Activated CD8-positive, alpha-beta memory T cell treated with anti-CD3 and anti-CD28 coated beads for 36 hours (primary cell): ENCODE data around the gene C9orf152. TPM values are rescaled to one million over a fixed set of nuclear protein-coding genes. Genes with fewer than 3 reads are reported as not detected.

Source experiments
- CTCF ChIA-PET: fragments of 350-600 bp; sonication (Branson Sonifier 250); formaldehyde crosslinking; loops from one replicate; lab custom pipeline; 2021; ENCODE audit warnings: antibody characterized with exemption; lab: Charles Lee
- POLR2A ChIA-PET: fragments of 350-600 bp; sonication (Branson Sonifier 250); formaldehyde crosslinking; loops from one replicate; lab custom pipeline; 2021; ENCODE audit warnings: antibody characterized with exemption; lab: Charles Lee
- total RNA-seq, 2 experiments: library from RNA; stranded (reverse); gene quantifications; one replicate each; pipeline ENCODE4 v1.2.3, GENCODE V29; 2021

Gene C9orf152
- total RNA-seq, 2 experiments from 2014 or later, result not detected

GRCh38 chr9:110188101-110188500 lies 19.9 kb downstream of the C9orf152 start:
- ChIA-PET POLR2A (no interaction called here), CTCF (no interaction called here)

DNA sequence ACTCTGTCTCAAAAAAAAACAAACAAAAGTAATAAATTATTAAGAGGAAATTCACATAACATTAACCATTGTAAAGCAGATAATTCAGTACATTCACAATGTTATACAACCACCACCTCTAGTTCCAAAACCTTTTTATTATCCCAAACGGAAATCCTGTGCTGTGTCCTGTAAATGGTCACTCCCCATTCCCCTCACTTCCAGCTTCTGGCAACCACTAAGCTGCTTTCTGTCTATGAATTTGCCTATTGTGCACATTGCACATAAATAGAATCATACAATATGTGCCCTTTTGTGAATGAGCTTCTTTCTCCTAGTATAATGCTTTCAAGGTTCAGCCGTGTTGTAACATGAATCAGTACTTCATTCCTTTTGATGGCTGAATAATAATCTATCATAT lies 20.8 kb downstream of the C9orf152 start:
- POLR2A ChIA-PET, result no interaction called here
- CTCF ChIA-PET, result no interaction called here

DNA sequence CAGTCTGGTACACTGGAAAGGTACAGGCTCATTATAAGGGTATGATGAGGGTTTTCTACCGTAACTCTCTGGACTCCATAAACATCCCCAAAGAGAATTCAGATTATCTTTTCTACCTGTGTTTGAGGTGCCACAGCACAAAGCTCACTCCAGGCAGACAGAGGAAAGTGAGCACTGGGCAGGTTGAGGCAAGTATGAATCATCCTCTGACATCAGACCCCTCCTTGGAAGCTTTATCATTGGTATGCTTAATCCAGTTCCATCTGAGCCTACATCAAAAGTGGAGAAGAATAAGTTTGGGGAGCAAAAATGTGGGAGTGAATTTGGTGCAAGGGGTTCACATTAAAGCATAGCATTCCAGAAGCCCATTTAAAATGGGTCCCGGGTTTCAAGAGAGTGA lies 21.7 kb downstream of the C9orf152 start:
- POLR2A ChIA-PET, result no interaction called here
- CTCF ChIA-PET, result no interaction called here

DNA sequence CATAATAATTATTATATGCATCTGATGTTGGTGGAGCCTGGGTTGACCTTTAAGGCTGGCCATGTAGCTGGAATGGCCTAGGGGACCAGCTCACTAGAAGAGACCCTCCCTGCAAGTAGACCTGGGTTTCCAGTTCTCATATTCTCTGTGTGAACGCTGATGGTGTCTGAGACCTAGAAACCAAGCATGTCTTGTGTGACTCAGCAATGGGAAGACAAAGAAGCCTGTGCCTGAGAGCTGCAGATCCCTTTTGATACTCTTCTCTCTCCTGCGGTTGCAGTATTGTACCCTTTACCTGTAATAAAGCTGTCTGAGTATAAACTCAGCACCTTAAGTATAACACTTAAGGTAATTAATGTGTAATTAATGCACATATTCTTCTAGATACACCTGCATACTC lies 22.2 kb downstream of the C9orf152 start:
- CTCF ChIA-PET, result no interaction called here
- POLR2A ChIA-PET, result no interaction called here

- CTCF ChIA-PET, result interaction anchor here (0.6 to 1.6 kb wide), 4 partner anchors 34 to 74 kb away, joined by 3 to 8 read pairs (median 3); no protein-coding TSS in a partner anchor
- POLR2A ChIA-PET, result no interaction called here
Measured at GRCh38 chr9:110183208-110184145, 24.5 kb downstream of the C9orf152 start.

DNA sequence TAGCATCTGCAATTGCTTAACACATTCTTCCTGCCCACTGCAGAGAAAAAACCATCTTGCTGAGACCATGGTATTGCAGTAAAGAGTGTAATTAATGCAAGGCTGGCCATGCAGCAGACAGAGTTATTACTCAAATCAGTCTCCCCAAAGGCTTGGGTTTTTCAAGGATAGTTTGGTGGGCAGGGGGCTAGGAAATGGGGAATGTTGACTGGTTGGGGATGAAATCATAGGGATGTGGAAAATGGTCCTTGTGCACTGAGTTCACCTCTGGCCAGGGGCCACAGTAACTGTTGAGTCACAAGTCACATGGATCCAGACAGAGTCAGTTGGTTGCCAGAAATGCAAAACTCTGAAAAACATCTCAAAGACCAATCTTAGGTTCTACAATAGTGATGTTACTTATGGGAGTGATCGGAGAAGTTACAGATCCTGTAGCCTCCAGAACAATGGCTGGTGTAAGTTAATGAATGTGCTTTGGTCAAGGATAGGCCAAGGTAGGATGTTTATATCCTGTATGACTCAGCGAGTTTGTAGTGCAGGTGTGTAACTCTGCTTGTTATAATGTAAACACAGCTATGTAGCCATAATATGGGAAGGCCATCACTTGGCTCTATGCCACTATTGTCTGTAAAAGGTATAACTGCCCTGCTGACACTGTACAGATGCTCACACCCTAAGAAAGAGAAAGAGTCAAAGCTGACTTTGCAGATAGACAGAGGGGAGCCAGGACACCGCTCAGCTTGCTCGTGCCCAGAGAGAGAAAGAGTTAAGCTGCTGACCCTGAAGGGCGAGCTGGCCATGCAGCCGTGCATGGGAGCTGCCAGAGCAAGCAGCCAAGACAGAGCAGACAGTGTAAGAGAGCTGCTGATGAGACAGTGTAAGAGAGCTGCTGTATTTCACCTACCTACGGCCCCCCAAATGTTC lies 27.2 kb downstream of the C9orf152 start:
- POLR2A ChIA-PET, result no interaction called here
- CTCF ChIA-PET, result no interaction called here

GRCh38 chr9:110179734-110180133 lies 28.2 kb downstream of the C9orf152 start:
- ChIA-PET POLR2A (no interaction called here), CTCF (interaction anchor here (0.7 kb wide), 1 partner anchor 38 kb away, joined by 3 read pairs; no protein-coding TSS in a partner anchor)

GRCh38 chr9:110178281-110178680 lies 29.7 kb downstream of the C9orf152 start:
- POLR2A ChIA-PET, result no interaction called here
- CTCF ChIA-PET, result no interaction called here

- CTCF ChIA-PET, result interaction anchor here (0.7 kb wide), 1 partner anchor 88 kb away, joined by 3 read pairs; no protein-coding TSS in a partner anchor
- POLR2A ChIA-PET, result no interaction called here
Measured at GRCh38 chr9:110175275-110175968, 32.5 kb downstream of the C9orf152 start.

GRCh38 chr9:110173322-110173642 lies 34.7 kb downstream of the C9orf152 start:
- POLR2A ChIA-PET, result interaction anchor here (0.6 kb wide), 1 partner anchor 316 kb away, joined by 3 read pairs; no protein-coding TSS in a partner anchor
- CTCF ChIA-PET, result interaction anchor here (0.6 kb wide), 1 partner anchor 1087 kb away, joined by 4 read pairs; no protein-coding TSS in a partner anchor

- ChIA-PET POLR2A (no interaction called here), CTCF (no interaction called here)
Measured at GRCh38 chr9:110170357-110171257, 37.4 kb downstream of the C9orf152 start.

GRCh38 chr9:110168486-110168885 lies 39.5 kb downstream of the C9orf152 start:
- POLR2A ChIA-PET, result no interaction called here
- CTCF ChIA-PET, result no interaction called here

- POLR2A ChIA-PET, result no interaction called here
- CTCF ChIA-PET, result no interaction called here
Measured at GRCh38 chr9:110161940-110162339, 46.0 kb downstream of the C9orf152 start.

GRCh38 chr9:110160685-110161084 lies 47.3 kb downstream of the C9orf152 start:
- CTCF ChIA-PET, result no interaction called here
- POLR2A ChIA-PET, result interaction anchor here (0.5 kb wide), 1 partner anchor 307 kb away, joined by 3 read pairs; no protein-coding TSS in a partner anchor

GRCh38 chr9:110160123-110160522 lies 47.8 kb downstream of the C9orf152 start:
- ChIA-PET POLR2A (no interaction called here), CTCF (no interaction called here)

DNA sequence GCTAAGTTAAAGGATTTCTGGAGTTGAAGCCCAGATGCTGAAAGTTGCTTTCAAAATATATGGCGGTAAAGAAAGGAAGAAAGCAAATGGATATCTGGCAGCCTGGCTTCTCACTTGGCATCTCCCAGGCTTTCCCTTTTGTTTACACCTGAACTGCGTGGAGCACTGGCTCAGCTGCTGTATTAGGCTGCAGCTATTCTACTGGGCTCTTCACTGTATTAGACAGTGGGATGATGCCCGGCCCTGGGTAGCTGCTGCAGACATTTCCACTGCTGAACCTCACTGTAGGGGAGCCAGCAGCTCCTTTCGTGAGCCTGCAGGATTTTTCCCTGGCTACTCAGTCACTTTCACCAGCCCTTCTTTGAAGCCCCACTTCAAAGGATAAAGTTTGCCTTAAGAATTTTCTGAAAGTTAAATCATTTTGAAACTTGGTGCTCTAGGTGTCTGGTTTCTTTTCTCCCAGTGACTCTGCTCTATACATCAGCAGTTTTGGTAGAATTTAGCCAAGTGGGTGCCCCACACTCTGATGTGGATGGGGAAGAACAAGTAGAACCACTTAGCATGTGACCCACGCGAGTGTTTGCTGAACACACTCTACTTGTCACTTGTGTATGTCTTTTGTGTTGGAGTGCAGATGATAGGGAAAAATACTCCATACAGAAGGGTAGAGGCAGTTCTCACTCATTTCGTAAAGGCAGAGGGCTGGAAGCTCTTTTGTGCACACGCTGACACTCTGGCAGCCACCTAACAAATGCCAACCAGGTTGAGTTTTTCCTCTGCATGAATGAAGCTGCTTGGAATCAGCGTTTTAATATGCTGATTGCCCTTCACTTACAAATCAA lies 49.9 kb downstream of the C9orf152 start:
- POLR2A ChIA-PET, result no interaction called here

DNA sequence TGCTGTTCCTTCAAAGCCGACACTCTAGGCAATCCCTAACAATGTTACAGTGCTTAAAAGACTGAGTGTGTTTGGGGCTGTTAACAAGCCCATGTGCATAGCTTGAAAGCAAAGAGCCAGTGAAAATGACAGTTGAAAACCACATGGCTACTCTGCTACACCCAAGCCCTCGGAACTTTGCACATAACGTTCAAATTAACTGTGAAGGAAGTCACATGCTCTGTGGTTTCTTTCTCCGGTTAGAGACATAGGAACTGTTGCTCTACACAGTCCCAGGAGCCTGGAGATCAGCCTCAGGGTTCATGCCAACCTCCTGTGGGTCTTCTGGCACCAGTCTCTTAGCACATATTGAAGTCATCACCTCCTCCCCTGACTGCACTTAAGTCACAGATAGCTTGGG lies 51.1 kb downstream of the C9orf152 start:
- ChIA-PET POLR2A (no interaction called here), CTCF (interaction anchor here (1.2 to 1.4 kb wide), 2 partner anchors 11 to 254 kb away, joined by 3 read pairs; no protein-coding TSS in a partner anchor)

More for the DNA sequence above, 49.9 kb downstream of the C9orf152 start:
- CTCF ChIA-PET, result interaction anchor here (0.6 to 1.2 kb wide), 2 partner anchors 255 to 279 kb away, joined by 3 to 4 read pairs; no protein-coding TSS in a partner anchor
